IPS-20b (cell line): ENCODE measurements around the gene HESX1.

Source experiments
- H3K27ac ChIP-seq: one replicate; pipeline ENCODE4 v1.5.1; 2013; ENCODE audit warnings: low read length
- H3K27me3 ChIP-seq: 2 replicates; pipeline ENCODE4 v1.6.1; 2013; ENCODE audit warnings: mild to moderate bottlenecking, low read length, inconsistent platforms; ENCODE audit not compliant: insufficient read depth
- H3K36me3 ChIP-seq: 2 replicates; pipeline ENCODE4 v1.6.1; 2013; ENCODE audit warnings: low read depth, mild to moderate bottlenecking, inconsistent platforms, low read length, moderate library complexity; ENCODE audit not compliant: insufficient read depth
- H3K4me1 ChIP-seq: 2 replicates; pipeline ENCODE4 v1.6.1; 2013; ENCODE audit warnings: mild to moderate bottlenecking, control low read depth, inconsistent platforms, low read length, moderate library complexity; ENCODE audit not compliant: insufficient read depth
- H3K4me3 ChIP-seq: 2 replicates; pipeline ENCODE4 v1.5.1; 2013; ENCODE audit warnings: mild to moderate bottlenecking, low read length, inconsistent platforms
- H3K9ac ChIP-seq: 2 replicates; pipeline ENCODE4 v1.6.1; 2013; ENCODE audit warnings: low read depth, mild to moderate bottlenecking, inconsistent platforms, low read length, moderate library complexity
- H3K9me3 ChIP-seq: 2 replicates; pipeline ENCODE4 v1.6.1; 2013; ENCODE audit warnings: mild to moderate bottlenecking, low read depth, low read length, inconsistent platforms; ENCODE audit not compliant: insufficient read depth

The HESX1 gene

GRCh38 chr3:57194641-57195040 is 5.1 kb downstream of the HESX1 start:
- Histone ChIP-seq H3K27me3 (peaks cover 15% of the 10 kb centered on the region), H3K4me1 (peaks cover 7% of the 10 kb centered on the region; the same call in 1 of the 2 replicates), H3K9ac (no peak overlapping the region), H3K9me3 (no peaks in the 10 kb centered on the region), H3K4me3 (no peak overlapping the region), H3K27ac (no peak overlapping the region), H3K36me3 (no peaks in the 10 kb centered on the region)

GRCh38 chr3:57192028-57192427 is 7.8 kb downstream of the HESX1 start:
- Histone ChIP-seq H3K4me1 (no peaks in the 10 kb centered on the region), H3K9ac (no peak overlapping the region), H3K36me3 (no peaks in the 10 kb centered on the region), H3K4me3 (no peak overlapping the region), H3K27me3 (no peaks in the 10 kb centered on the region), H3K9me3 (no peaks in the 10 kb centered on the region), H3K27ac (no peak overlapping the region)

GRCh38 chr3:57184526-57184925 is 15.3 kb downstream of the HESX1 start:
- H3K36me3 ChIP-seq = no peaks in the 10 kb centered on the region
- no peak overlapping the region for H3K9ac ChIP-seq
- H3K4me1 ChIP-seq = no peaks in the 10 kb centered on the region
- H3K27me3 ChIP-seq = no peaks in the 10 kb centered on the region
- no peak overlapping the region for H3K4me3 ChIP-seq
- no peak overlapping the region for H3K27ac ChIP-seq
- no peaks in the 10 kb centered on the region for H3K9me3 ChIP-seq

- Histone ChIP-seq H3K27ac (no peak overlapping the region), H3K9ac (no peak overlapping the region), H3K4me3 (no peak overlapping the region), H3K27me3 (no peaks in the 10 kb centered on the region), H3K36me3 (no peaks in the 10 kb centered on the region), H3K4me1 (no peaks in the 10 kb centered on the region), H3K9me3 (no peaks in the 10 kb centered on the region)
Measured at GRCh38 chr3:57179580-57180410, 20.0 kb downstream of the HESX1 start.

GRCh38 chr3:57176045-57176444 is 23.7 kb downstream of the HESX1 start:
- Histone ChIP-seq H3K4me3 (no peak overlapping the region), H3K27me3 (no peaks in the 10 kb centered on the region), H3K36me3 (no peaks in the 10 kb centered on the region), H3K27ac (no peak overlapping the region), H3K4me1 (no peaks in the 10 kb centered on the region), H3K9me3 (no peaks in the 10 kb centered on the region), H3K9ac (no peak overlapping the region)

- H3K4me3 ChIP-seq = no peak overlapping the region
- no peak overlapping the region for H3K27ac ChIP-seq
- H3K4me1 ChIP-seq = peaks cover 4% of the 10 kb centered on the region; the same call in 1 of the 2 replicates
- peaks cover 11% of the 10 kb centered on the region for H3K27me3 ChIP-seq
- H3K36me3 ChIP-seq = no peaks in the 10 kb centered on the region
- no peaks in the 10 kb centered on the region for H3K9me3 ChIP-seq
- no peak overlapping the region for H3K9ac ChIP-seq
Measured at GRCh38 chr3:57173687-57174086, 26.1 kb downstream of the HESX1 start.

- Histone ChIP-seq H3K9me3 (no peaks in the 10 kb centered on the region), H3K27me3 (peaks cover 22% of the 10 kb centered on the region), H3K9ac (no peak overlapping the region), H3K4me1 (peaks cover 5% of the 10 kb centered on the region; the same call in 1 of the 2 replicates), H3K27ac (no peak overlapping the region), H3K36me3 (no peaks in the 10 kb centered on the region), H3K4me3 (no peak overlapping the region)
Measured at GRCh38 chr3:57170946-57171345, 28.8 kb downstream of the HESX1 start.

- H3K27me3 ChIP-seq = peaks cover 22% of the 10 kb centered on the region
- no peak overlapping the region for H3K27ac ChIP-seq
- no peaks in the 10 kb centered on the region for H3K36me3 ChIP-seq
- H3K4me3 ChIP-seq = peak overlapping the region; percentile 61; the same call in 1 of the 2 replicates
- peak overlapping the region; percentile 69 for H3K9ac ChIP-seq
- H3K4me1 ChIP-seq = peaks cover 9% of the 10 kb centered on the region
- no peaks in the 10 kb centered on the region for H3K9me3 ChIP-seq
Measured at GRCh38 chr3:57169872-57170623, 29.7 kb downstream of the HESX1 start.

- Histone ChIP-seq H3K27ac (no peak overlapping the region), H3K4me1 (peaks cover 9% of the 10 kb centered on the region), H3K4me3 (no peak overlapping the region), H3K36me3 (no peaks in the 10 kb centered on the region), H3K9me3 (no peaks in the 10 kb centered on the region), H3K9ac (no peak overlapping the region), H3K27me3 (peaks cover 28% of the 10 kb centered on the region)
Measured at GRCh38 chr3:57169108-57169507, 30.7 kb downstream of the HESX1 start.

- no peaks in the 10 kb centered on the region for H3K36me3 ChIP-seq
- peaks cover 37% of the 10 kb centered on the region for H3K27me3 ChIP-seq
- no peak overlapping the region for H3K9ac ChIP-seq
- no peak overlapping the region for H3K4me3 ChIP-seq
- H3K27ac ChIP-seq = no peak overlapping the region
- H3K4me1 ChIP-seq = peaks cover 15% of the 10 kb centered on the region
- no peaks in the 10 kb centered on the region for H3K9me3 ChIP-seq
Measured at GRCh38 chr3:57168151-57168550, 31.6 kb downstream of the HESX1 start.

GRCh38 chr3:57166660-57167059 is 33.1 kb downstream of the HESX1 start:
- Histone ChIP-seq H3K4me1 (peaks cover 30% of the 10 kb centered on the region), H3K27ac (no peak overlapping the region), H3K36me3 (no peaks in the 10 kb centered on the region), H3K9me3 (no peaks in the 10 kb centered on the region), H3K27me3 (peaks cover 52% of the 10 kb centered on the region), H3K9ac (no peak overlapping the region), H3K4me3 (no peak overlapping the region)

- Histone ChIP-seq H3K9ac (no peak overlapping the region), H3K4me3 (no peak overlapping the region), H3K27ac (no peak overlapping the region), H3K27me3 (peaks cover 56% of the 10 kb centered on the region), H3K4me1 (peaks cover 40% of the 10 kb centered on the region), H3K9me3 (no peaks in the 10 kb centered on the region), H3K36me3 (no peaks in the 10 kb centered on the region)
Measured at GRCh38 chr3:57165641-57166040, 34.1 kb downstream of the HESX1 start.
